HCT116 (cell line): Measurements from ENCODE around the gene CKAP2L. TPM values are rescaled to one million over a fixed set of nuclear protein-coding genes. Genes with fewer than 3 reads are reported as not detected.

Experiments
- ATAC-seq: fragments of 200-7000 bp; cut with Tn5 transposase; 2 replicates; pipeline ENCODE4 v1.9.1; 2020; ENCODE audit warnings: mild to moderate bottlenecking, moderate library complexity
- BruUV-seq: library from RNA; stranded (reverse); fragments of 400-500 nt; replicated peaks from 2 replicates; lab custom pipeline; 2021; lab: Mats Ljungman, UMichigan
- CTCF ChIA-PET: fragments of 300-600 bp; sonication (Branson Sonifier 250); formaldehyde crosslinking; loops from one replicate; lab custom pipeline; 2021; ENCODE audit warnings: antibody characterized with exemption; lab: Charles Lee
- POLR2A ChIA-PET: fragments of 300-600, 350-600 bp; sonication (Branson Sonifier 250); formaldehyde crosslinking; loops from one replicate; lab custom pipeline; 2021; ENCODE audit warnings: antibody characterized with exemption; lab: Charles Lee
- RAD21 ChIA-PET, 2 experiments: fragments of 300-600 bp; sonication (Branson Sonifier 250); formaldehyde crosslinking; loops; one replicate each; lab custom pipeline; 2023; ENCODE audit warnings: low total read pairs in 2 of 2; ENCODE audit not compliant: uncharacterized antibody in 2 of 2, unreplicated experiment in 2 of 2, low non-redundant PET in 1 of 2; lab: Charles Lee
- DNase-seq: peaks from one replicate; pipeline ENCODE4 v3.0.0-alpha.2; 2010; ENCODE audit warnings: low read depth, low spot score
- H2AFZ ChIP-seq: fragments of 200-600 bp; shearing (Covaris generic), sonication (generic); 2 replicates; pipeline ENCODE4 v1.6.1; 2017; ENCODE audit warnings: low read depth, mixed run types, mixed read lengths, antibody characterized with exemption, low read length; ENCODE audit not compliant: poor library complexity, severe bottlenecking
- H3K27ac ChIP-seq: 2 replicates; pipeline ENCODE4 v1.5.1; 2012; ENCODE audit warnings: low read depth, low read length
- H3K27me3 ChIP-seq: fragments of 200-600 bp; sonication (generic); 2 replicates; pipeline ENCODE4 v1.6.1; 2016; ENCODE audit warnings: mixed run types, low read length, mixed read lengths; ENCODE audit not compliant: insufficient read depth
- H3K36me3 ChIP-seq, 2 experiments: fragments of 200-500 bp in 1 of 2; fragments of 200-600 bp in 1 of 2; sonication (Bioruptor generic) in 1 of 2; sonication (generic) in 1 of 2; 2 replicates each; pipeline versions ENCODE4 v1.5.1 to v1.6.1; 2014 to 2016; ENCODE audit warnings: low read length in 2 of 2, inconsistent platforms in 1 of 2, mixed read lengths in 1 of 2, mixed run types in 1 of 2; ENCODE audit not compliant: insufficient read depth in 2 of 2, control insufficient read depth in 1 of 2
- H3K4me1 ChIP-seq, 2 experiments: fragments of 200-600 bp in 1 of 2; sonication (generic) in 1 of 2; 2 replicates each; pipeline versions ENCODE4 v1.5.1 to v1.6.1; 2012 to 2017; ENCODE audit warnings: low read length in 2 of 2, inconsistent platforms in 1 of 2, mild to moderate bottlenecking in 1 of 2, mixed read lengths in 1 of 2, mixed run types in 1 of 2, moderate library complexity in 1 of 2; ENCODE audit not compliant: insufficient read depth in 2 of 2, control insufficient read depth in 1 of 2
- H3K4me2 ChIP-seq: fragments of 200-600 bp; sonication (generic); 2 replicates; pipeline ENCODE4 v1.6.1; 2017; ENCODE audit warnings: mixed run types, low read length, mixed read lengths
- H3K4me3 ChIP-seq, 2 experiments: fragments of 200-600 bp in 1 of 2; sonication (generic) in 1 of 2; replicated peaks in 1 of 2; 2 replicates each; pipeline ENCODE4 v1.5.1; 2011 to 2016; ENCODE audit warnings: low read length in 2 of 2, control low read depth in 1 of 2, low read depth in 1 of 2, mild to moderate bottlenecking in 1 of 2, mixed read lengths in 1 of 2, mixed run types in 1 of 2
- H3K79me2 ChIP-seq: fragments of 200-600 bp; sonication (generic); 2 replicates; pipeline ENCODE4 v1.6.1; 2017; ENCODE audit warnings: mild to moderate bottlenecking, mixed run types, low read length, moderate library complexity, mixed read lengths; ENCODE audit not compliant: insufficient read depth
- H3K9ac ChIP-seq: fragments of 200-600 bp; sonication (generic); 2 replicates; pipeline ENCODE4 v1.6.1; 2016; ENCODE audit warnings: low read length, mixed read lengths
- H3K9me2 ChIP-seq: fragments of 200-600 bp; sonication (generic), shearing (Covaris generic); 2 replicates; pipeline ENCODE4 v1.6.1; 2017; ENCODE audit warnings: mixed run types, mild to moderate bottlenecking, moderate library complexity; ENCODE audit not compliant: insufficient read depth
- H3K9me3 ChIP-seq, 2 experiments: fragments of 200-500 bp in 1 of 2; fragments of 200-600 bp in 1 of 2; sonication (Bioruptor generic) in 1 of 2; sonication (generic) in 1 of 2; 2 replicates each; pipeline ENCODE4 v1.6.1; 2014 to 2017; ENCODE audit warnings: low read length in 2 of 2, mixed read lengths in 2 of 2, inconsistent platforms in 1 of 2, low read depth in 1 of 2, mild to moderate bottlenecking in 1 of 2, mixed run types in 1 of 2, moderate library complexity in 1 of 2; ENCODE audit not compliant: control insufficient read depth in 1 of 2, insufficient read depth in 1 of 2
- H4K20me1 ChIP-seq: fragments of 200-600 bp; sonication (generic), shearing (Covaris generic); 2 replicates; pipeline ENCODE4 v1.6.1; 2017; ENCODE audit warnings: mixed run types, mild to moderate bottlenecking, moderate library complexity; ENCODE audit not compliant: insufficient read depth
- ATF3 ChIP-seq: IDR thresholded peaks from 2 replicates; pipeline ENCODE4 v1.6.1; 2012
- CBX3 ChIP-seq: IDR thresholded peaks from 2 replicates; pipeline ENCODE4 v1.6.1; 2012; ENCODE audit warnings: low read depth
- CEBPB ChIP-seq: IDR thresholded peaks from 2 replicates; pipeline ENCODE4 v1.6.1; 2012; ENCODE audit warnings: low read depth
- EGR1 ChIP-seq: IDR thresholded peaks from 2 replicates; pipeline ENCODE4 v1.6.1; 2012; ENCODE audit warnings: low read depth
- EZH2 ChIP-seq: fragments of 200-600 bp; sonication (generic); IDR thresholded peaks from 2 replicates; pipeline ENCODE4 v1.6.1; 2017; ENCODE audit warnings: antibody characterized with exemption, mixed run types
- EZH2phosphoT487 ChIP-seq: fragments of 200-600 bp; IDR thresholded peaks from 2 replicates; pipeline ENCODE4 v1.6.1; 2018; ENCODE audit warnings: antibody characterized with exemption, borderline replicate concordance
- JUND ChIP-seq: IDR thresholded peaks from 2 replicates; pipeline ENCODE4 v1.6.1; 2012
- MAX ChIP-seq: IDR thresholded peaks from 2 replicates; pipeline ENCODE4 v1.6.1; 2012
- POLR2A ChIP-seq: IDR thresholded peaks from 2 replicates; pipeline ENCODE4 v1.7.0; 2011; ENCODE audit warnings: borderline replicate concordance; ENCODE audit not compliant: insufficient read depth, insufficient read length; ENCODE audit errors: extremely low read depth
- POLR2AphosphoS5 ChIP-seq: IDR thresholded peaks from 2 replicates; pipeline ENCODE4 v1.6.1; 2011; ENCODE audit warnings: mild to moderate bottlenecking, low read depth, low read length, moderate library complexity
- RAD21 ChIP-seq: IDR thresholded peaks from 2 replicates; pipeline ENCODE4 v1.6.1; 2012; ENCODE audit warnings: low read depth, mild to moderate bottlenecking
- SP1 ChIP-seq: IDR thresholded peaks from 2 replicates; pipeline ENCODE4 v1.6.1; 2012; ENCODE audit warnings: low read depth
- YY1 ChIP-seq: IDR thresholded peaks from 2 replicates; pipeline ENCODE4 v1.6.1; 2011; ENCODE audit warnings: low read length, low read depth, moderate library complexity, mild to moderate bottlenecking; ENCODE audit not compliant: insufficient replicate concordance; ENCODE audit errors: extremely low read depth
- intact Hi-C: fragments of 100-400 bp; cut with micrococcal nuclease; formaldehyde crosslinking; loops from 2 replicates; pipeline ENCODE4 v1.10.0; 2022
- total RNA-seq: library from RNA; stranded (reverse); gene quantifications from one replicate; pipeline ENCODE4 v1.2.1, GENCODE V29; 2021; ENCODE audit not compliant: unreplicated experiment
- TF ChIP-seq, protein P1 (sequence below): IDR thresholded peaks from 2 replicates; pipeline ENCODE4 v1.6.1; 2012; ENCODE audit warnings: low read depth

Gene CKAP2L
- total RNA-seq, 1 experiment from 2014 or later, result 27.5 TPM

DNA sequence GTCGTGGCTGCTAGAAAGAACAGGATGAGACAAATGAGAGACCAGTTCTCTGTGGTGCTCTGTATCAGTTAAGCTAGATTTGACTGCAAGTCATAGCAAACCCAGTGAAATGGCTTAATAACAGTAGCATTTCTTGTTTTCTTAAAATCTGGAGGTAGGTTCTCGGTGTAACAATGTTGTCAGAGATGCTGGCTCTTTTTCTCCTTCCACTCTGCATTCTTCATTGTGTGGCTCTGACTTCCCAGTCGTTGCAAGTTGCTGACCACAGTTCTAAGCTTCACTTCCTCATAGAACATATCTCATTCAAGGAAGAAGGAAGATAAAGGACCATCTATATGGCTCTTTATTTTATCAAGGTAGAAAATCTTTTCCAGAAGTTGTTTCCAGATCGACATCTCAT is 7.9 kb upstream of the CKAP2L start:
- Histone ChIP-seq H3K4me3 (no peak overlapping the region), H3K79me2 (no peaks in the 10 kb centered on the region), H3K4me1 (peaks cover 0 to 6% of the 10 kb centered on the region in 2 experiments; a peak in 1 of 4 replicates), H3K27me3 (no peaks in the 10 kb centered on the region), H4K20me1 (no peaks in the 10 kb centered on the region), H3K4me2 (no peak overlapping the region), H2AFZ (no peak overlapping the region), H3K9me3 (no peaks in the 10 kb centered on the region), H3K9ac (no peak overlapping the region), H3K27ac (no peak overlapping the region), H3K36me3 (no peaks in the 10 kb centered on the region), H3K9me2 (no peaks in the 10 kb centered on the region)
- no peak for TF ChIP-seq POLR2AphosphoS5
- no peak for TF ChIP-seq EZH2
- no peak for TF ChIP-seq JUND
- TF ChIP-seq YY1, result no peak
- TF ChIP-seq ATF3, result no peak
- TF ChIP-seq, protein P1, sequence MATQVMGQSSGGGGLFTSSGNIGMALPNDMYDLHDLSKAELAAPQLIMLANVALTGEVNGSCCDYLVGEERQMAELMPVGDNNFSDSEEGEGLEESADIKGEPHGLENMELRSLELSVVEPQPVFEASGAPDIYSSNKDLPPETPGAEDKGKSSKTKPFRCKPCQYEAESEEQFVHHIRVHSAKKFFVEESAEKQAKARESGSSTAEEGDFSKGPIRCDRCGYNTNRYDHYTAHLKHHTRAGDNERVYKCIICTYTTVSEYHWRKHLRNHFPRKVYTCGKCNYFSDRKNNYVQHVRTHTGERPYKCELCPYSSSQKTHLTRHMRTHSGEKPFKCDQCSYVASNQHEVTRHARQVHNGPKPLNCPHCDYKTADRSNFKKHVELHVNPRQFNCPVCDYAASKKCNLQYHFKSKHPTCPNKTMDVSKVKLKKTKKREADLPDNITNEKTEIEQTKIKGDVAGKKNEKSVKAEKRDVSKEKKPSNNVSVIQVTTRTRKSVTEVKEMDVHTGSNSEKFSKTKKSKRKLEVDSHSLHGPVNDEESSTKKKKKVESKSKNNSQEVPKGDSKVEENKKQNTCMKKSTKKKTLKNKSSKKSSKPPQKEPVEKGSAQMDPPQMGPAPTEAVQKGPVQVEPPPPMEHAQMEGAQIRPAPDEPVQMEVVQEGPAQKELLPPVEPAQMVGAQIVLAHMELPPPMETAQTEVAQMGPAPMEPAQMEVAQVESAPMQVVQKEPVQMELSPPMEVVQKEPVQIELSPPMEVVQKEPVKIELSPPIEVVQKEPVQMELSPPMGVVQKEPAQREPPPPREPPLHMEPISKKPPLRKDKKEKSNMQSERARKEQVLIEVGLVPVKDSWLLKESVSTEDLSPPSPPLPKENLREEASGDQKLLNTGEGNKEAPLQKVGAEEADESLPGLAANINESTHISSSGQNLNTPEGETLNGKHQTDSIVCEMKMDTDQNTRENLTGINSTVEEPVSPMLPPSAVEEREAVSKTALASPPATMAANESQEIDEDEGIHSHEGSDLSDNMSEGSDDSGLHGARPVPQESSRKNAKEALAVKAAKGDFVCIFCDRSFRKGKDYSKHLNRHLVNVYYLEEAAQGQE, result no peak
- TF ChIP-seq SP1, result no peak
- TF ChIP-seq MAX, result no peak
- TF ChIP-seq CBX3, result no peak
- TF ChIP-seq CEBPB, result no peak
- no peak for TF ChIP-seq EGR1
- TF ChIP-seq RAD21, result no peak
- TF ChIP-seq POLR2A, result no peak
- no peak for TF ChIP-seq EZH2phosphoT487
- POLR2A ChIA-PET, result no interaction called here
- ATAC-seq, result no peak
- BruUV-seq, result no TSS peak
- RAD21 ChIA-PET, result no interaction called here
- CTCF ChIA-PET, result no interaction called here
- no peak for DNase-seq
- intact Hi-C loops, result no loop called here
